Fibroblast of skin of left quadriceps (primary cell): ENCODE results near the gene GPN1.
"Not testable (repeated sequence)": the region's sequence is repeated elsewhere in the genome, so short reads cannot be mapped to it uniquely, and the experiment has no call there.

Source experiments
- DNase-seq, 2 experiments: peaks; one replicate each; pipeline ENCODE4 v3.0.0-alpha.2; 2013; ENCODE audit warnings: low read depth in 2 of 2

GPN1 gene

GRCh38 chr2:27627963-27628766 is 685 bp upstream of the GPN1 start:
- DNase-seq: peak; percentile 47 to 51

GRCh38 chr2:27630257-27630656 is 1.4 kb downstream of the GPN1 start:
- DNase-seq: not testable (repeated sequence)

GRCh38 chr2:27634291-27634690 is 5.4 kb downstream of the GPN1 start:
- no peak for DNase-seq

GRCh38 chr2:27636766-27637165 is 7.9 kb downstream of the GPN1 start:
- DNase-seq: no peak

GRCh38 chr2:27638037-27638637 is 9.3 kb downstream of the GPN1 start:
- peak; percentile 81 for DNase-seq

- peak; percentile 94 to 95 for DNase-seq
Measured at GRCh38 chr2:27638709-27639108, 9.9 kb downstream of the GPN1 start.

- no peak for DNase-seq
Measured at GRCh38 chr2:27640722-27641245, 11.9 kb downstream of the GPN1 start.

- no peak for DNase-seq
Measured at GRCh38 chr2:27645197-27645596, 16.3 kb downstream of the GPN1 start.

GRCh38 chr2:27647289-27647688 is 18.4 kb downstream of the GPN1 start:
- DNase-seq: no peak

GRCh38 chr2:27647737-27648136 is 18.9 kb downstream of the GPN1 start:
- no peak for DNase-seq

- no peak for DNase-seq
Measured at GRCh38 chr2:27651056-27651455, 22.2 kb downstream of the GPN1 start.

GRCh38 chr2:27652341-27652740 is 23.5 kb downstream of the GPN1 start:
- DNase-seq: no peak

GRCh38 chr2:27652790-27653189 is 23.9 kb downstream of the GPN1 start:
- DNase-seq: no peak

GRCh38 chr2:27653397-27653796 is 24.5 kb downstream of the GPN1 start:
- DNase-seq: no peak

- peak; percentile 9 to 13 for DNase-seq
Measured at GRCh38 chr2:27655155-27655951, 26.5 kb downstream of the GPN1 start.

- DNase-seq: no peak
Measured at GRCh38 chr2:27661371-27661770, 32.5 kb downstream of the GPN1 start.

GRCh38 chr2:27663285-27664153 is 34.7 kb downstream of the GPN1 start, which contains the start of the genes SLC4A1AP and SUPT7L:
Gene SLC4A1AP, plus strand, starts transcription at chr2:27663889. Its CDS starts 26 bp downstream, at chr2:27663915.
Gene SUPT7L, minus strand, starts transcription at chr2:27663614. Its CDS starts 1,422 bp downstream, at chr2:27662192.
- DNase-seq: peak; percentile 73 to 74

- no peak for DNase-seq
Measured at GRCh38 chr2:27664154-27664574, 35.3 kb downstream of the GPN1 start.

GRCh38 chr2:27664622-27665363 is 35.9 kb downstream of the GPN1 start:
- no peak for DNase-seq

- DNase-seq: no peak
Measured at GRCh38 chr2:27667446-27667845, 38.6 kb downstream of the GPN1 start.
